ENCODE data around the gene CNNM3. TPM values are rescaled to one million over a fixed set of nuclear protein-coding genes. Genes with fewer than 3 reads are reported as not detected.

Gene CNNM3
- total RNA-seq, 1 experiment from 2014 or later: 34.0 TPM

DNA sequence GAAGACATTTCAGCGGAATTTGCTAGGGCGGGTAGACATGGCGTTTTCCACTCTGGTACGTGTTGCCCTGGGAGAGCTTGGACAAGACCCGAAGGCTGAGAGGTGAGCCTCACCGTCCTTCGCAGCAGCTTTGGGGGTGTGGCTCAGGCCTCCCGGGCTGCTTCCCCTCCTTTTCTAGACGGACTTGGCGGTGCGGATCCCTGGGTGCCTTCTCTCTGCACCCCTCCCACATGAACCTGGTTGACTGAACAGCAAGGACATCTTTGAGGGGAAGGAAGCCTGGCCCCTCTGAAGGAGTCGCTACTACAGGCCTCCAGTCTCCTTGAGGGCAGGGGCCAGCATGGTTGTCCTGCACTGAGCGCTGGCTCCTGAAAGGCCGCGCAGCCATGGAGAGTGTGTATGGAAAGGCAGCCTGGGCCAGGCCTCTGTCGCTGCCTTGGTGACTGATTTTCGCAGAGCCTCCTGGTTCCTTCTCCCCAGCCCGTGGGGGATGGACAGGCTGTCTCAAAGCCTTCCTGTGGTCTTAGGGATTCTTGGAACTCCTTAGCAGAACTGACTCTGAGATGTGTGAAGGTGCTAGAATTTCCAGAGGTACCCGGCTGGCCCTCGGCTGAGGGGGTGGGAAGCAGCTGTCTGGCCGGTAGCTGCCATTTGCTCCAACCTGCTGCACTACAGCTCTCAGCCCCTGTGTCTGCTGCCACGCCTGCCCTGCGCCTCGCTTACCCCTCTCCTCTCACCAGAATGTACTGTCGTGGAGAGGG is 45.4 kb upstream of the CNNM3 start:
- in situ Hi-C loops (cut with HindIII; ENCODE audit: low pct_unique_long_range_greater_than_20kb, low sequenced_read_pairs): no loop called here
- Histone ChIP-seq H3K27me3 (ENCODE audit: control insufficient read depth, insufficient read depth, low read length) (no peaks in the 10 kb centered on the region), H3K4me3 (ENCODE audit: low read depth in 2 of 2, low read length in 2 of 2) (no peak overlapping the region), H3K9me3 (ENCODE audit: control insufficient read depth, insufficient read depth, low read depth, low read length) (no peaks in the 10 kb centered on the region), H3K27ac (ENCODE audit: low read length) (0 out of 2 replicates have a peak overlapping the region, but pooled peaks have one; percentile 15), H3K4me1 (ENCODE audit: control insufficient read depth, insufficient read depth, low read length) (peaks cover 37% of the 10 kb centered on the region), H3K36me3 (ENCODE audit: control insufficient read depth, insufficient read depth, low read length) (no peaks in the 10 kb centered on the region)
- POLR2A ChIA-PET: no interaction called here
- TF ChIP-seq TCF7L2 (IDR thresholded peaks at IDR 0.05; ENCODE audit: low read depth, low read length) (no peak), POLR2AphosphoS5 (IDR thresholded peaks at IDR 0.05; ENCODE audit: low read depth, low read length) (no peak), SIN3A (IDR thresholded peaks at IDR 0.05; ENCODE audit: borderline replicate concordance, insufficient read depth, low read depth, low read length) (no peak)
- TF ChIP-seq, protein P1, sequence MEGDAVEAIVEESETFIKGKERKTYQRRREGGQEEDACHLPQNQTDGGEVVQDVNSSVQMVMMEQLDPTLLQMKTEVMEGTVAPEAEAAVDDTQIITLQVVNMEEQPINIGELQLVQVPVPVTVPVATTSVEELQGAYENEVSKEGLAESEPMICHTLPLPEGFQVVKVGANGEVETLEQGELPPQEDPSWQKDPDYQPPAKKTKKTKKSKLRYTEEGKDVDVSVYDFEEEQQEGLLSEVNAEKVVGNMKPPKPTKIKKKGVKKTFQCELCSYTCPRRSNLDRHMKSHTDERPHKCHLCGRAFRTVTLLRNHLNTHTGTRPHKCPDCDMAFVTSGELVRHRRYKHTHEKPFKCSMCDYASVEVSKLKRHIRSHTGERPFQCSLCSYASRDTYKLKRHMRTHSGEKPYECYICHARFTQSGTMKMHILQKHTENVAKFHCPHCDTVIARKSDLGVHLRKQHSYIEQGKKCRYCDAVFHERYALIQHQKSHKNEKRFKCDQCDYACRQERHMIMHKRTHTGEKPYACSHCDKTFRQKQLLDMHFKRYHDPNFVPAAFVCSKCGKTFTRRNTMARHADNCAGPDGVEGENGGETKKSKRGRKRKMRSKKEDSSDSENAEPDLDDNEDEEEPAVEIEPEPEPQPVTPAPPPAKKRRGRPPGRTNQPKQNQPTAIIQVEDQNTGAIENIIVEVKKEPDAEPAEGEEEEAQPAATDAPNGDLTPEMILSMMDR (IDR thresholded peaks at IDR 0.05): no peak
- TF ChIP-seq, protein P2, sequence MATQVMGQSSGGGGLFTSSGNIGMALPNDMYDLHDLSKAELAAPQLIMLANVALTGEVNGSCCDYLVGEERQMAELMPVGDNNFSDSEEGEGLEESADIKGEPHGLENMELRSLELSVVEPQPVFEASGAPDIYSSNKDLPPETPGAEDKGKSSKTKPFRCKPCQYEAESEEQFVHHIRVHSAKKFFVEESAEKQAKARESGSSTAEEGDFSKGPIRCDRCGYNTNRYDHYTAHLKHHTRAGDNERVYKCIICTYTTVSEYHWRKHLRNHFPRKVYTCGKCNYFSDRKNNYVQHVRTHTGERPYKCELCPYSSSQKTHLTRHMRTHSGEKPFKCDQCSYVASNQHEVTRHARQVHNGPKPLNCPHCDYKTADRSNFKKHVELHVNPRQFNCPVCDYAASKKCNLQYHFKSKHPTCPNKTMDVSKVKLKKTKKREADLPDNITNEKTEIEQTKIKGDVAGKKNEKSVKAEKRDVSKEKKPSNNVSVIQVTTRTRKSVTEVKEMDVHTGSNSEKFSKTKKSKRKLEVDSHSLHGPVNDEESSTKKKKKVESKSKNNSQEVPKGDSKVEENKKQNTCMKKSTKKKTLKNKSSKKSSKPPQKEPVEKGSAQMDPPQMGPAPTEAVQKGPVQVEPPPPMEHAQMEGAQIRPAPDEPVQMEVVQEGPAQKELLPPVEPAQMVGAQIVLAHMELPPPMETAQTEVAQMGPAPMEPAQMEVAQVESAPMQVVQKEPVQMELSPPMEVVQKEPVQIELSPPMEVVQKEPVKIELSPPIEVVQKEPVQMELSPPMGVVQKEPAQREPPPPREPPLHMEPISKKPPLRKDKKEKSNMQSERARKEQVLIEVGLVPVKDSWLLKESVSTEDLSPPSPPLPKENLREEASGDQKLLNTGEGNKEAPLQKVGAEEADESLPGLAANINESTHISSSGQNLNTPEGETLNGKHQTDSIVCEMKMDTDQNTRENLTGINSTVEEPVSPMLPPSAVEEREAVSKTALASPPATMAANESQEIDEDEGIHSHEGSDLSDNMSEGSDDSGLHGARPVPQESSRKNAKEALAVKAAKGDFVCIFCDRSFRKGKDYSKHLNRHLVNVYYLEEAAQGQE (IDR thresholded peaks at IDR 0.05; ENCODE audit: insufficient read depth in 1 of 2, low read depth in 2 of 2, low read length in 1 of 2): no peak
- no TSS peak for BruUV-seq (replicated peaks)
- ATAC-seq: no peak
- no peak for DNase-seq (ENCODE audit: low read depth, low spot score)
- CTCF ChIA-PET: no interaction called here
- intact Hi-C loops (cut with micrococcal nuclease; ENCODE audit: unreplicated experiment): no loop called here

DNA sequence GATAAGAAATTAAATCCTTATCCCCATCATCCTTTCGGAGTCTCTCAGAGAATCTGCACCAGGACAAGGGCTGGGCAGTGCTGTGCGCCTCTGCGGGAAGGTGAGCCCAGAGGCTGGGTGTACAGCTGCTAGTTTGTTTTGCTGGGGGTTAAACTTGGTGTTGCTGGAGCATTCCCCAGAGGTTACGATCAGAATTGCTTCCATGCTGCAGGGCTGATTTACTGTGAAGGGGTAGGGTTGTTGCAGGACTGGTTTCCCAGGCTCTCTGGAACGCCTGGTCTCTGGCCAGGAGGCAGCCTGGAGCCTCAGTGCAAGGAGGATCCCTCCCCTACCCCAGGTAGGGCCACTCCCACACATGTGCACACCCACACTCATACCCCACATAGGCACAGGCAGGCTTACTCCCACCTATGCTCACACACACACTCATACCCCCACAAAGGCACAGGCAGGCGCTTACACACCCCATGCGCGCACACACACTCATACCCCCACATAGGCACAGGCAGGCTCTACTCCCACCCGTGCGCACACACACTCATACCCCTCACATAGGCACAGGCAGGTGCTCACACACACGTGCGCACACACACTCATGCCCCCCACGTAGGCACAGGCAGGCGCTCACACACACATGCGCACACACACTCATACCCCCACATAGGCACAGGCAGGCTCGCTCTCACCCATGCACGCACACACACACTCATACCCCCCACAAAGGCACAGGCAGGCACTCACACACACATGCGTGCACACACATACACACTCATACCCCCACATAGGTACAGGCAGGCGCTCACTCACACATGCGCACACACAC is 44.1 kb upstream of the CNNM3 start:
- in situ Hi-C loops (cut with HindIII; ENCODE audit: low pct_unique_long_range_greater_than_20kb, low sequenced_read_pairs): no loop called here
- intact Hi-C loops (cut with micrococcal nuclease; ENCODE audit: unreplicated experiment): no loop called here
- ChIA-PET POLR2A (no interaction called here), CTCF (interaction anchor here (0.7 kb wide), 1 partner anchor 14 kb away, joined by 3 read pairs; no protein-coding TSS in a partner anchor)
- BruUV-seq (replicated peaks): no TSS peak
- Histone ChIP-seq H3K36me3 (ENCODE audit: control insufficient read depth, insufficient read depth, low read length) (no peaks in the 10 kb centered on the region), H3K4me1 (ENCODE audit: control insufficient read depth, insufficient read depth, low read length) (peaks cover 32% of the 10 kb centered on the region), H3K27me3 (ENCODE audit: control insufficient read depth, insufficient read depth, low read length) (no peaks in the 10 kb centered on the region), H3K4me3 (ENCODE audit: low read depth in 2 of 2, low read length in 2 of 2) (no peak overlapping the region), H3K9me3 (ENCODE audit: control insufficient read depth, insufficient read depth, low read depth, low read length) (no peaks in the 10 kb centered on the region), H3K27ac (ENCODE audit: low read length) (no peak overlapping the region)
- peak; percentile 63 for ATAC-seq
- DNase-seq (ENCODE audit: low read depth, low spot score): no peak
- TF ChIP-seq SIN3A (IDR thresholded peaks at IDR 0.05; ENCODE audit: borderline replicate concordance, insufficient read depth, low read depth, low read length) (no peak), TCF7L2 (IDR thresholded peaks at IDR 0.05; ENCODE audit: low read depth, low read length) (no peak), POLR2AphosphoS5 (IDR thresholded peaks at IDR 0.05; ENCODE audit: low read depth, low read length) (no peak)
- TF ChIP-seq, protein P2 (IDR thresholded peaks at IDR 0.05; ENCODE audit: insufficient read depth in 1 of 2, low read depth in 2 of 2, low read length in 1 of 2): no peak
